ENCODE results near the gene PAK3.

The PAK3 gene

DNA sequence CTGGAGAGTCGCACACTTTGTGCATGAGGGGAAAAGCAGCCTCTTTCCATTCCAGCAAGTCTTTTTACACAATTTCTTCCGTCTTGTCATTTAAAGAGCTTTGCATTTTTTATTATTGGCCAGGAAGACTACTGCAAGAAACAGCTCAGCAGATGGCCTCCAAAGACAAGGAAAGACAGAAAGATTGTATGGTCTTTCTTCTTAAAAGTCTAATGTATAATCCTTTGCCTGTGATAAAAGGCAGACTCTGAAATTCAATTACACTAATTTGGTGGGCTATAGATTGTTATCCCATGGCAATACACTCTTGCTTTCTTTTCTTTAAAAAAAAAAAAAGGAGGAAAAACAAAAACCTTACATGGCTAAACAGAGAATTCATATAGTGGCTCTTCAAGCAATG lies 168.4 kb downstream of the PAK3 start:
- DNase-seq: no peak

DNA sequence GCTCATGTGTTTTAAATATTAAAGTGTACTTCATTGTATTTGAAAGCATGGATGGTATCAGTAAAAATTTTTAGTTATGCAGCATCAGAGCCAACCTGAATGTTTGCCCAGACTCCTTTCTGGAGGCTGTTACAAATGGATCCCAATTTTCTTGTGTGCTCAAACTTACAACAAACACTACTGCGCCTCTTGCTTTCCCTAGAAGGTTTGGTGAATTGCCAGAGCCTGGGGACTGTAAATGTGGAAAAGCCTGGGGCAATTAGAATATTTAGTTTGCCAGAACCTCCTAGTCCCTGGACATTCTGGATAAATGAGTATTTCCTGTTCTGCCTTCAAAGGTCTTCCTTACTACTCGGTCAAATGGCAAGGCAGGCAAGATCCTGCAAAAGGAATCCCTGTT lies 169.5 kb downstream of the PAK3 start:
- DNase-seq: no peak

DNA sequence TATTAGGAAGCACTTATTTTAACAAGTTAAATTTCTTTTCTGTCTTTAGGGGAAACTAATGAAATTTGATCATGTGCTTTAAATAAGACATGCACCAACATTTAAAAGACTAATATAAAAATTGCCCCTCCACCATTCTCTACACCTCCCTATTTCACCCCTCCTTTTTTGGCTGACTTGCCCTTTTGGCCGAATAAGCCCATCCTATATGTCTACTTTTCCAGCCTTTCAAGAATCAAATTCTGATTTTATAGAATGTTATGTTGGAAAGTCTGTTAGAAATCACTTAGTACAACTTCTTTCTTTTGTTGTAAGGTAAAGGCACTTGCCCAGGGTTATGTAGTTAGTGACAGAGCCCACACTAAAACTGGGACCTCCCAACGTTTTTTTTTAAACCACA lies 172.5 kb downstream of the PAK3 start:
- DNase-seq: no peak

DNA sequence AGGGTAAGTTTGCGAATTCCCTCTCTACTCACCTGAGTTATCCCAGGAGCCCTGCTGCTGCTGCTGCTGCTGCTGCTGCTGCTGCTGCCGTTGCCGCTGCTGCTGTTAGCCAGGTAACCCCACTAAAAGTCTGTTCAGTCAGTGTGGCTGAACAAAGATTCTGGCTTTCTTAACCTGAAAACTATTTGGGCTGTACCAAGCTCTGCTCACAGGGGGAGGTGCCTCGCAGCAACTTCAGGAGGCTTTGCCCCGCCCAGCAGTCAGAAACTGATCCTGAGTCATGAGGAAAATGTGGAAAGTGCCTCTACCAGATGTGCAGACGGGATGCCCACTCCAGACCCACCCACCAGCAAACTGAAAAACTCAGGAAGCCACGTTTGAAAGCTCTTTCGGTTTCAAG lies 174.3 kb downstream of the PAK3 start, which contains the start of gene CAPN6:
Gene CAPN6, minus strand, starts transcription at position 145 of the 400 bp plus-strand sequence. CDS start 6,547 bp downstream, outside the sequence.
- DNase-seq: peak; percentile 10
